Bone marrow (tissue), 2 donors: ENCODE measurements around the gene SNCA.

Source experiments
- DNase-seq, 2 donors: peaks; one replicate each; lab custom pipeline; 2025; lab: John Stamatoyannopoulos, UW

The SNCA gene

DNA sequence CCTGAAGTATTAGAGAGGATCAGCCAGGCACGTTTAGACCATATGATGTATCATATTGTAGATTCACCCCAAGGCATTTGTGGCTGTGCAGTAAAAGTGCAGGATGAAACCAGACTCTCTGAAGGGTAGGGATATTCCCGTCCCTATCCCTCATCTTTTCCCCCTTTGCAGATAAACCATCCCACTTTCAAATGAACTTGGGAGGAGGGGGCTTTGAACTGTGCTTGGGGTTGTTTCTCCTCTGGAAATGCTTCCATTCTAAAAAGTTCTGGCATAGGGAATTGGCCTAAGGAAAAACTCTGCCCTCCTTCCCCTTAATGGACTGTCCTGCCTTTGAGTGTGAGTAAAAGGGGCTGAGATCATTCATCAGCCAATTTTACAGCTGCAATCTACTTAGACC is 23.8 kb downstream of the SNCA start:
- no peak for DNase-seq

DNA sequence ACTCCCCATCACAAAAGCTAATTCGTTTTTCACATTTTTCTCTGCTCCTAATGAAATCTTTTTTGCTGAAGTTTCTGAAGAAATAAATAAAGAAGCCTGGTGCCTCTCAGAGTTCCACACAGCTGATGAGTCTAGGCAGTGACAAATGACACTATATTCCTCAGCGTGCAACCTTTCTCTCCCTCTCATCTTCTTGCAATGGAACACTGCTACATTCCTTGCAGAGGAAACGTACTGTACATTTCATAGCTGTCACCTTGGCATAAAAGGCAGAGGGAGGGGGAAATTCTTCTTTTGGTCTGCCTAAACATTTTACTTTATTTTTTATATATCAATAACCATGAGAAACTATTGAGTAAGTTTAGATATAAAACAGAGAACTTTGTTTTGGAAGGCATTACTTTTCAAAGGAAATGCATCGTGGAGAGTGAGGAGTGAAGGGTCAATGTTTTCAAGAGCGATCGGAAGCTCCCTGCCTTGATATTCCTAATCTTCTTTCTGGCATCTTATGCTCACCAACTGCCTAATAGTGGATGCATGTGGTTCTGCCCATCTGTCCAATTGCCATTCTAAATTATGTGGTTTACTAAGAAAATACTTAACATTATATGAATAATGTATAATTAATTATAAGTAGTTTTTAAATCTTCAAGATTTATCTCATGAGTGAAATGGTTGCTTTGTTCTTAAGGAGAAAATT is 29.4 kb downstream of the SNCA start:
- no peak for DNase-seq

DNA sequence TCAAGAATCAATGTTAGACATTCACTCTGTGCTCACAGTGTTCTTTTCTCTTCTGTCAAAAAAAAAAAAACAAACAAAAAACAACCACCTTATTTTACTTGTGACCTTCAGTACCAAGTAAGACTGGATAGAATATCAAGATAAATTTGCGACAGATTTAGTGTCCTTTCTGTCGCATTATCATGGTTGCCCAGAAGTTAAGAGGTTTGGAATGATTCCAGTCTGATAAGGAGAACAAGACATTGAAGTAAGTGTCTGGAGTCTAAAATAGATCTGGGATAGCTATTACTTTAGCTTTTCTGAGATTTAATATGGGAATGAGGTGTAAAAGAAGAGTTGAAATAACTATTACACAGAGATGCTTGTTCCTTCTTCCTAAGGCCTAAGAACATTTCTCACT is 31.7 kb downstream of the SNCA start:
- DNase-seq = no peak

DNA sequence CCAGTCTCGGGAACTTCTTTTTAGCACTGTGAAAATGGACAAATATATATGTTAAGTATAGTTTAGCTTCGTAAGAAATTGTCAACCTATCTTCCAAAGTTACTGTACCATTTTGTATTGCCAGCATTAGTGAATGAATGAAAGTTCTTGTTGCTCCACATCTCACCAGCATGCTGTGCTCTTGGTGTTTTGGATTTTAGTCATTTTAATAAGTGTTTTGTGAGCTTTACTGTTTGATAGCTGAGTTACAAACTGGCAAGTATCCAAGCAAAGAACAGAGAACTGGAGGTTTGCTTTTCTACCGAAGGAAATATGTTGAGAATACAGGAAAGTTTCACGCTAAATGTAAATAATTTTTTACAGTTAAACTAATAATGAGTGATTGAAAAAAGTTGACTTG is 33.0 kb downstream of the SNCA start:
- DNase-seq = no peak

DNA sequence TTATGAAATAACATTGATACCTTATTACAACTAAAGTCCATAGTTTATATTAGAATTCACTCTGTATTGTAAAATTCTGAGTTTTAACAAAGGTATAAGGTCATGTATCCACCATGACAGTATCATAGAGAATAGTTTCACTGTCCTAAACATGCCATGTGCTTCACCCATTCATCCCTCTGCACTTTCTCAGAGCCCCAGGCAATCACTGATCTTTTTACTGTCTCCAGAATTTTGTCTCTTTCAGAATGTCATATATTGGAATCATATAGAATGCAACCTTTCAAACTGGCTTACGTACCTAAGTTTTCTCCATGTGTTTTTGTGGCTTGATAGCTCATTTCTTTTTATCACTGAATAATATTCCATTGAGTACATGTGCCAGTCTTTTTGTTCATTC is 33.9 kb downstream of the SNCA start:
- DNase-seq = no peak

DNA sequence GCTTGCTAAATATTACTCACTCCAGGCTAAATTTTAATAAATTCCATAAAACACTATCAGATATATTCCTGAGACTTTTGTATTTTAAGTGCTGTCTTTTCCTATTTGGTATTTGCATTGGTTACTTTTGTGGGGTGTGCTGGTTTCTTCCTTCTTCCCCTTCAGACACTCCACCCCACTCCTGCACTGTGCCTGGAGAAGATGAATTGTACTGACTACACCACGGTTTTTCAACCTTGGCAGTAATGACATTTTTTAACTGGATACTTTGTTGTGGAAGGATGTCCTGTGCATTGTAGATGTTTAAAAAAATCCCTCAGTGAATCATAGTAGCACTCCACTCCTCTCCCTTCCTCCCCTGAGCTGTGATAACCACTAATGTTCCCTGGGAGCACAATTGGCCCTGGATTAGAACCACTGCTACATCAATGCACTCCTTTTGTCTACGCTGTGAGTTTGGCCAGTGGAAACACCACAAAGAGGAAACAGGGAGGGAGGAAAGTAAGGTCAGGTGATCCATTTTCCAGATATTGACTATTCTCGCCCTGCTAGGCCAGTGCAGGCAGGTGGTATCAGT is 36.3 kb downstream of the SNCA start:
- no peak for DNase-seq

DNA sequence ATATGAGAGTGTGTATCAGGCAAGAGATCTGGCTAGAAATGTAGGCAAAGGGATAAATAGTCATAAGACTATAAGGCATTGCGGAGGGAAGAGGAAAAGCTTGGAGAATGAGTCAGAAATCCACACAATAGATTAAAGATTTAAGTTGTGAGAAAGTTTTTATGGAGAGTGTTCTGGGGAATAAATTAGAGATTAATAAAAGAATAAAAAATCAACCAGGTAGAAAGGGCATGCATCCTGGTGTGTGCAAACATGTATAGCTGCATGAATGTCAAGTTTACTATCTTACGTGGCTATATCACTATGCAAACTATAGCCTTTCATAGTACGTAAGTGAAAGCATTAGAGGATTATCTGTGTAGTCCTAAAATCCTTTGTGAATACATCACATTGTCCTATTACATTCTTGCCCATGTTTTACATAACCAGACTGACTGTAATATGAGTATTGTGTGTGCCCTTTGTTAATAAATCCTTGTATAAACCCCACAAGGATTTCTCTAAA is 36.9 kb downstream of the SNCA start:
- no peak for DNase-seq

DNA sequence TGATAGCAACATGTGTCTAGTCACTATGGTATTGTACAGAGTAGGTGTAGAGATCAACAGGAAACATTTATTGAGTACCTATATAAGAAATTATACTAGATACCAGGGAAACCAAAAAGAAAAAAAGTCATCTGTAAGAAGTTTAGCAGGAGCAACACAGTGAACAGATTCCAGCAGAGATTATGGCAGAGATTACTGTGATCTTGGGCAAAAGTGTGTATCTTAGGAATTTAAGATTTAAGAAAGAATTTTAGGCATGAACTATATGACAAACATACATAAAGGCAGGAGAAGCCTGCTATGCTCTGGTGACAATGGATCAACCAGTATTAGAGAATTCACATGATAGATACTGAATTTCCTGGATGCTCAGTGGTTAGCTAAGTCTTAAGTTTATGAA is 37.9 kb downstream of the SNCA start:
- DNase-seq = no peak

DNA sequence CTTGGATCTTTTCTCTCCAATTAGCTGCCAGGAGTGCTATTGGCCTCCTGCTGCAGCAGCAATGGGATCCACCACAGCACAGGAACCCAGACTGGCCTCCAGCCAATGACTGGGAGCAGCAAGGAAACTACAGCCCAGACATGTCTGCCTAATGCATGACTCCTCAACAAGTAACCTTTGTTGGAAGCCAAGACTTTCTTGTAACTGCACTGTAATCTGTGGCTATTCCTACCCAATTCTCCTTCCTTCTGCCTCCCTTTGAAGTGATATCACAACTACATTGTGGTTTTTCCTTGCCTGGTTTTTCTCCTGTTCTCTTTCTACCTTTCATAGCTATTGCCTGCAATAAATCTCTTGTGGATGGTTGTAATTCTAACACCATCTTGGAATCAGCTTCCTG is 39.8 kb downstream of the SNCA start:
- no peak for DNase-seq

DNA sequence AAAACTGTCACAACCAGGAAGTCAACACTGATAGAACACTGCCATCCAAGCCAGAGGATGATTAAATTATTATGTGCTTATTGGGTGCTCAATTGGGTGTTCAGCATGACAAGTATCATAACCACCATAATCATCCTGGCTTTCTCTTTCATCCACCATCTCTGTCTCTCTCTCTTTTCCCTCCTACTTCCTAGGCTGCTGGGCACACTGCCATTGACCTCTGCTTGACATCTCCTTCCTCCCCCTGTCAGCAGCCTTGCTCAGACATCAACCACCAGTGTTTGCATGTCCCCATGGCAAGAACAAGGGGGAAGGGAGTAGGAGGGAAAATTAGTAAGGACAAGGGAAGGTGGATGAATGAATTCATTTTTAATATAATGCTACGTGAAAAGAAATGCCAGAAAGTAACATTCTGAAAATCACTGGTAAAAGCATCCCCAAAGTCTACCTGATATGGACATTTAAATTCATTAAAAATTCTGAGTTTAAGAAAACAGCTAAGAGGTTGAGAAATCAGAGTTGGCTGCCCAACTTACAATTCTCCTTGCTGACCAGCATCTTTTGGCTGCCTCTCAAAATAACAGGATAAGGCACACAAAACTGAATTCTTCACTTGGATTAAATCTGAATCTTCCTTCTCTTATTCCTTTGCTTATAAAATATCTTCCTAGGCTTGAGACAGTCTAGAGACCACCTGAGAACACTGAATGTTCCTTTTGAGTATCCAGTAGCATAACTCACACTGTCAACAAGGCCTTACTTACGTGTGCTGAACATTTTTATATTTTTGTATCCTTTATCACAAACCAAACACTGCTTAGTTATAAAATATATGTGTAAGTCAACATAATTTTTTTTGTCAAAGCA is 48.5 kb downstream of the SNCA start:
- no peak for DNase-seq

DNA sequence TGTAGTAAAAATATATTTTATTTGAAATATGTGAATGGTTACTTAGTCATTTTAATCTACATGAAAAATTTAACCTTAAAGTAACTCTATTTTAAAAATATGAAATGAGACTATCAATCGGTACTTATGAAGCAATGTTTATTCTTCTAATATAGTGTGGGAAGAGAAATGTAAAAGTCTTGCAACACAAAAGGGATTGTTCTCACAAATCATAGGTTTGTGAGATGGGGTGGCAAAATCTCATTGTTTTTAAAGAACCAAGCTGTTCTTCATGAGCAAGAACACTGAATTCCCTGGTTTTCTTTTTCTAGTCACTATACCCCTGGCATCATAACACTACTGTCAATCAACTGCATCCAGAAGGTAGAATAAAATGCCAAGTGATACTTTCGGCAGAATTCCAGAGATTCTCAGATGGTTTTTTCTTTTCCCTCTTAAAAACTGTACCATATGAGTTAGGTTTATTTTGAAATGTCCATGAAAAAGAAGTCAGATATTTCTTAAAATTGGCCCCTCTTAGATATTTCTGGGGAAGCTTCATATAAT is 52.2 kb downstream of the SNCA start:
- DNase-seq = no peak

DNA sequence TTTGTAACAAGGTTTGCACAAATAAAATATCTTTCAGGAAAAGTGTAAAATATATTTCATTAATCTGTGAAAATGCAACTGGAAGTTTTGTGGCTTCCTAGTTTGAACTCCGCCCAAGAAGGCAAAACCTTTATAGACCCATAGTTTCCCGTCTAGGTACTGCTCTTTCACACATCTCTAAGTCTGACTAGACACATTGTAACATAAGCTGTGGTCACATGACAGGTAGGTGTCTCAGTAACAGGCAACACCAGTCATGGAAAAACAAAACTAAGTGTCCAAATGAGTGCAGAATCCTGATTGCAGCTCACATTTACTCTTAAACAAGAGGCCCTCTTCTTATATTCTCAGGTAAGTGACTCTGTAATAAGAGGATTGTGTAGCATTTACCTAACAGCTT is 55.6 kb downstream of the SNCA start:
- DNase-seq = no peak

DNA sequence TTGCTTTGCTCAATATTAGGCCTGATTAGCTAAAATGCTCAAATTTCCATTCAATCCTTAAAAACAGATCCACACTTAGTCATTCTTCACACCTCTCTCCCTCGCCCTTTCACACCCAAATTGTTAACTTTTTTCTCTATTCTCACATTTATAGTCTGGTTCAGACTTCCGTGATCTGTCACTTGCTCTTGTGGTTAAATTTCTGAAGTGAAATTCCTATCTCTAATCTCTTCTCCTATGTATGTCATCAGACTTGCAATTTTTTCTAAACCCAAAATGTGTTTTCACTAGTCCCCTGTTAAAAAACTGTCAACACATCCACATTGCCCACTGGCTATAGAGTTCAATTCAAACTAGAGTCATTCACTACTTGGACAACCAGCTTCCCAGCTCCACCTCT is 63.2 kb downstream of the SNCA start:
- no peak for DNase-seq

DNA sequence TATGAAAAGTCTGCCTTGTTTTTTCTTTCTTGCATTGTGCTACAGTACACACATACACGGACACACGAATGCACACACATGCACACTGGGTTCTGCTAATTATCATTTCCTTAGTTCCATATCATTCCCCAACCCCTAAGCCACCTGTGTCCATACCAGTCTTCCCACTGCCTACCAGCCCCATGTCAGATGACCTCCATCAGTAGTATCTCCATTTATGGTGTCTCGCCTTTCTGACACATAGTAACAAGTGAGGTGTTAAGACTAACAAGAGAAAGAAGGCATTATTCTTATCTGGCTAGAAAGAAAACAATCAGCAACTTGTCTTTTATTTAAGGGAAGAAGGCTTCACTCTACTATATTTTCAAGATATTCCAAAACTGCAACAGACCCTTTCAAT is 67.1 kb downstream of the SNCA start:
- no peak for DNase-seq

DNA sequence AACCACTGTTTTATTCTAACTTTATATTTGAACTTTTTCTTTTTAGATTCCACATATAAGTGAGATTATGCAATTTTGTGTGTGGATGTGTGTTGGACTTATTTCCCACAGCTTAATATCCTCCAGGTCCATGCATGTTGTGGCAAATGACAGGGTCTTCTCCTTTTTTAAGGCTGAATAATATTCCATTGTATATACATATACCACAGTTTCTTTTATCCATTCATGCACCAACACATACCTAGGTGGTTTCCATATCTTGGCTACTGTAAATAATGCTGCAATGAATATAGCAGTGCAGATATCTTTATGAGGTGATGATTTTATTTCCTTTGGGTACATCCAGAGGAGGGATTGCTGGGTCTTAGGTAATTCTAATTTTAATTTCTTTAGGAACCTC is 69.0 kb downstream of the SNCA start:
- no peak for DNase-seq

DNA sequence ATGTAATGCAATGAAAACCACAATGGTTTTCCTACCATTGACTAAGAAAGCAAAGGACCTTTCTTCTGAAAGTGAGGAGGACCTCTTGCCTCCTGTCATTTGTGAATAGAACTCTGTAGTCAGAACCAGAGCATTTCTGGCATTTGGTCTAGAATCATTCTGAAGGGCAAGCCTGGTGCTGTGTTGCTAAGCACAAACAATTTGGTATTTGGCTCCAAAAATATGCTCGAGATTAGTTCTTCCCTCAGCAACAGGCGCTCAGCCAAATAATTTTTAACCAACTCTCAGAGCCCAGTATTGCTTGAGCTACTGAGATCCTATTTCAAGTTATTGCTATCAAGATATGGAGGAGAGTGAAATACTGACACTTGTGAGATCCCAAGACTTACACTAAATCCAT is 71.0 kb downstream of the SNCA start:
- no peak for DNase-seq

DNA sequence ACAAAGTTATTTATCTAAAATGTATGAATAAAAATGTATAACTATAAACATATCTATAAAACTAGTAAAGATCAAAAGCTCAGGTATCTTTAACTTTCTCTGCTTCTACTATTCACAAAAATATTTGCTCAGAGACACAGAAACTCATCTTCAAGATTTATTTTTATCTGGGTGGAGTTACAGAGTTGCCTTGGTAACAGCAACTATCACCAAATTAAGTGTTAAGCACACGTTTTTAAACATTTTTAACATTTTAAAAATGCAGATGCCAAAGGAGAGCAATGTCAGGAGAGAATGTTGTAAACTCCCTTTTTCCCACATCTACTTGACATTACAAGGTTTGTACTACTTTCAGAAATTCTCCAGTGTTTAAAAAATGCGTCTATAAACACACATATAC is 71.4 kb downstream of the SNCA start:
- DNase-seq = no peak

DNA sequence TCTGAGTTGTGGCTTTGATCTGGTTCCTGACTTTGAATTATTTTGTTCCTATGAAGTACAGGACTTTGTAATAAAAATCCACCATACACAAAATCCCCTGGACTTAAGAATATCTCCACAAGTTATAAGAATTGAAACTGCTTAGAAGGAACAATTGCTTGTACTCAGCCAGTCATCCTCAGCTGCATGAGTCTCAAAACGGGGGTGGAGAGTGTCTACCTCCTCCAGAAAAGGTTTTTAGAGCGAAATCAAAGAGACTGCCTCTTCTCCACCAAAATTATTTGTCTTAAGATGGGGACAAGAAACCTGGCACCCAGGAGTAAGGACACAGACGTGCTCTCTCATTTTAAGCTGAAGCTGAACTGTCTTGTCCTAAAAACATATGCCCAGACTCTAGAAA is 74.7 kb downstream of the SNCA start:
- DNase-seq = no peak

DNA sequence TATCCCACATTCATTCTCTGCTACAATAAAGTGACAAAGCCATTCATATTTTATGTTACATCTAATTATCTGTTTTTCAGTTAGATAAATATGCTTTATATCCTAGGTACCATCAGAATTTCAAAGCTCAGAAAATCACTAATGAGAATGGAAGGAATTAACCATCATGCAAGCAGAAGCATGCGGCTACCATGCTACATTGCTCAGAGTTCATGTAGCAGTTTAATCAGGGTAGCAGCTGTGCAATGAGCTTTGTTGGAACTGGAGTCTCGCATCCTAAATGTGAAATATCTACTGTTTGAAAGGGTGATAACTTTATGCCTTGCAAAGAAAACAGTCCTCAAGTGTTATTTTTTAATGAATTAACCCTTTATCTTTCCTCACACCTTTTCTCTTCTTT is 77.5 kb downstream of the SNCA start:
- no peak for DNase-seq

DNA sequence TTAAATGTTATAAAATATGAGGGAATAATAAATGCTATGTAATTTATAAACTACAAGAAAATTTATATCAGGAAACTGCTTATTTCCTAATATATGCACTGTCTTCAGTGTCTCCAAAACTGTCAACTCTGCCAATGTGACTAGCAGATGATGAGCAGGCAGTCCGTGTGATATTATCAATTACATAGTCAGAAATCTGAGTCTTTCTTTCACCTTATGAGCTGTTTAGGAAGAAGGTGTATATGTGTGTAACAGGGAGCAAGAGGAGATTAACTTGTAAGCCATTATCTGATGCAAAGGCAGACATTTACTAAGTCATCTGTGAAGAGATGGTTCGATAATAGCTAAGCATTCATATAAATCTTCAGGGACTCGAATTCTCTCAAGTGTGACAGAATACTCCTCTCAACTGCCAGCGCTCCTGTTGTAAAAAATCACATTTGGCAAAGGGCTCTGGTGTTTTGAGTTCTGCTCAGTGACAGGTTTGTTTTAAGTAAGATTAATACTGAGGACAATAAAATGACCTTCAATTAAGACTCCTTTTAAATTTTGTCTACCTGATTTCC is 79.7 kb downstream of the SNCA start:
- DNase-seq = no peak

DNA sequence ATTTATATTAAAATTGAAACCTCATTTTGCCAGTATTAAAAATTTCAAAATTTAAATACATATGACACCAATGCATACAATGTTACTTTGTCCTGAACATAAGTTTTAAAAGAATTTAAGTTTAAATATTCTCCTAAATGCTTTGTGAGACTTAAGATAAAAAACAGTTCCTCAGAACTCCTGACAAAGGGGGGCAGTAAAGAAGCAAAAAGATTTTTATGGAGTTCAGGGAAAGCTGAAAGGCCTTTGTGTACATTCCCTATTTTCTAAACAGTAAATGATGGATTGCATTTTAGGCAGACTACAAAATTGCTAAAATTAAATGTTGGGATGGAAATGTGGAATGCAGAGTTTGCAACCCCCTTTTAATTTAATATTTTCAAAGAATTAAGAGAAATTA is 81.7 kb downstream of the SNCA start:
- no peak for DNase-seq

DNA sequence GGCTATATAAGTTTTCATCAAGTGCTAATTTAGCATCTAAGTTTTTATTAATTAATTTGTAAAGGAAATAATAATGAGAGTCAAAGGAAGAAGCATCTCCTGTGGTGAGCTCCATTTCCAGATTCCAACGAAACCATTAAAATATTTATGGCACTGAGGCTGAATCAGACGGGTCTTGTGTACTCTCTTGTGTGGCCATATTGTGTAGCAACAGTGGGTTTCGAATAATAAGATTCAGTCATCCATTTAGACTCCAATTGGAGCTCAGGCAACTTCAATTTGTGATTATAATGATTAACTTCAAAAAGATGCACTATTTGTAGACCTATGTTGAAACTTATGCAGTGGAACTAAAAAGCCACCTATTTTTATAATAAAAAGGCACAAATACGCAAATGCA is 82.4 kb downstream of the SNCA start:
- DNase-seq = no peak
